DMS 273 (cell line): ENCODE data around the gene RAB43.
A peak's percentile ranks its signal among the peaks of the same experiment; 100 is the strongest.
"Not testable (repeated sequence)": the region's sequence is repeated elsewhere in the genome, so short reads cannot be mapped to it uniquely, and the experiment has no call there.

ENCODE experiments used
- DNase-seq: peaks from one replicate; lab custom pipeline; 2025; ENCODE audit not compliant: unreplicated experiment; lab: John Stamatoyannopoulos, UW

RAB43 gene

GRCh38 chr3:129100274-129100673 lies 21.3 kb downstream of the RAB43 start:
- no peak for DNase-seq

DNA sequence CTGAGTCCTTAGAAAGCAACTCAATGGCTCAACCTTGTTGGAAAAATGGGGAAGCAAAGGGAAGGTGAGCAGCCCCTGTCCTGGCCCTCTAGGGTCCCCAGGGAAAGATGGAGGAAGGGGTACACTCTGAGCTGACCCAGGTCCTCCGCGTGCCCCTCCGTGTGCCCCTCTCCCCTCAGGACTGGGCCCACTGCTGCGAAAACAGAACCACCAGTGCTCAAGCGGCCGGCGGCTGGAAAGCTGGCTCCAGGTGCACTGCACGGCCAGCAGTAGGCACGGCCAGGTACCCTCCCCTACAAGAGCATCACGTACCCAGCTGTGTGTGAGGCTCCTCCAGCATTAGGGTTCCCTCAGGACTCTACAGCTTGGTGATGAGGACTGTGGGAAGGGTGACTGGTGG lies 26.3 kb downstream of the RAB43 start:
- DNase-seq, result no peak

- not testable (repeated sequence) for DNase-seq
Measured at GRCh38 chr3:129088312-129088711, 33.3 kb downstream of the RAB43 start.

GRCh38 chr3:129087904-129088303 lies 33.7 kb downstream of the RAB43 start:
- DNase-seq, result peak; percentile 72

DNA sequence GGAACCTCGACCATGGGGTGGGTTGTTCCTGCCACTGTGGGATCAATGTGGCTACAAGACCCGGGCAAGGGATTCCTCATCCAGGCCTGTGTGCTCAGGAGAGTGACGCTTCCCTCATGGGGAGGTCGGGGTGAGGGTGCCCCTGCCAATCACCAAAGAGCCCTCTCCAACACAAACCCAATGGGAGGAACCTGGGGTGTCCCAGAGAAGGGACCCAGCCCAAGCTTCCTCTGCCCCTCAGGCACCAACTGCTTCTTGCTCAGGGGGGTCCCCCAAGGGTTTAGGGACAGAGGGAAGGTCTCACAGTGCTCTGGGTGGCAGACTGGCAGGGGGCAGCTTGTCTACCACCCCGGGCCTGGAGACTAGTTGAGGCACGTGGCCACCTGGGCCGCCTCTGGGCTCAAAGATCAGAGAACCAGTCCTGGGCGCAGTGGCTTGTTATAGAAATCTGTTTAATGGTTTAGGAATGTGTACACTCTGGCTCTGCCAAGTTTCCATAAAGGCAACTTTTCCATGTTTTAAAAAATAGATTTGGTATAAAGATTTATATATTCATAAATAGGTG lies 34.4 kb downstream of the RAB43 start:
- DNase-seq, result no peak

DNA sequence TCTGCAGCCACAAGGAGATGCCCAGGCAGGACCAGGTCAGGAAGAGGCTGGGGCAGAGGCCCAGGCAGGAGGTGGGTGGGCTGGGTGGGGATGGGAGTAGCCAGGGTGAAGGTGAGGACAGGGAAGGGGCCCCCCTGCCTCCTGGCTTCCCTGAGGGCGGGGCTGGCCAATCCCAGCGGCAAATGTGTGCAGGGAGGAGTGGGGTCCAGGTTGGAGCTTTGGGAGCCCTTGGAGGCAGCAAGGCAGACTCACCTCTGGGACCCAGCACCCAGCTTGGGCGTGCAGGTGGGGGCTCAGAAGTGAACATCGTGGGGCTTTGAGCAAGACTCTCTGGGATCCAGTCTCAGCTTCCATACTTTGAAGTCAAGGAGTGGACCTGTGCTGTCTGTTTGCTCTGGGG lies 35.8 kb downstream of the RAB43 start:
- DNase-seq, result no peak

- DNase-seq, result no peak
Measured at GRCh38 chr3:129085165-129085715, 36.4 kb downstream of the RAB43 start.

GRCh38 chr3:129084501-129084900 lies 37.1 kb downstream of the RAB43 start:
- no peak for DNase-seq

GRCh38 chr3:129082026-129082425 lies 39.6 kb downstream of the RAB43 start:
- no peak for DNase-seq

- no peak for DNase-seq
Measured at GRCh38 chr3:129081503-129081902, 40.1 kb downstream of the RAB43 start.

GRCh38 chr3:129078510-129078909 lies 43.1 kb downstream of the RAB43 start:
- DNase-seq, result no peak

DNA sequence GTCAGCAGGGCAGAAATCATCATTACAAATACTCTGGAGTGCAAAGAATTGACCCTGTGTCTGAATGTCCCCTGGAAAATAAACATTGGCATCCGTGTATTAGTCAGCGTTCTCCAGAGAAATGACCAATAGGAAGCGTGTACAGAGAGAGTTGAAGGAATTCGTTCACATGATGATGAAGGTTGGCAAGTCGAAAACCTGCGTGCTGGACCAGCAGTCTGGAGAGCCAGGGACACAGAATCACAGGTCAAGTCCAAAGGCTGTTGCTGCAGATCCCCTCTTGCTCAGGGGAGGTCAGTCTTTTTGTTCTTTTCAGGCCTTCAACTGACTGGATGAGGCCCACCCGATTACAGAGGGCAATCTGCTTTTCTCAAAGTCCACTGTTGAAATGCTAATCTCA lies 44.4 kb downstream of the RAB43 start:
- no peak for DNase-seq

GRCh38 chr3:129070086-129070885 lies 51.3 kb downstream of the RAB43 start:
- DNase-seq, result no peak

- not testable (repeated sequence) for DNase-seq
Measured at GRCh38 chr3:129069313-129070085, 52.1 kb downstream of the RAB43 start.

DNA sequence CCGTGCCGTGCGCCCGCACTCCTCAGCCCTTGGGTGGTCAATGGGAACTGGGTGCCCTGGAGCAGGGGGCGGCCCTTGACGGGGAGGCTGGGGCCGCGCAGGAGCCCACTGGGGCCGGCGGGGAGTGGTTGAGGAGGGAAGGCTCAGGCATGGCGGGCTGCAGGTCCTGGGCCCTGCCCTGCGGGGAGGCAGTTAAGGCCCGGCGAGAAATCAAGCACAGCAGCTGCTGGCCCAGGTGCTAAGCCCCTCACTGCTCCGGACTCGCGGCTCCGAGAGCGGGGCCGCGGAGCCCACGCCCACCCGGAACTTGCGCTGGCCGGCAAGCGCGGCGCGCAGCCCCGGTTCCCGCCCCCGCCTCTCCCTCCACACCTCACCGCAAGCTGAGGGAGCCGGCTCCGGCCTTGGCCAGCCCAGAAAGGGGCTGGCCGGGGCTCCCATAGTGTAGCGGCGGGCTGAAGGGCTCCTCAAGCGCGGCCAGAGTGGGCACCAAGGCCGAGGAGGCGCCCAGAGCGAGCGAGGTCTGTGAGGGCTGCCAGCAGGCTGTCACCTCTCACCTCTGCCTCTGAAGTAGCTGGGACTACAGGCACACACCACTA lies 53.2 kb downstream of the RAB43 start:
- DNase-seq, result no peak

DNA sequence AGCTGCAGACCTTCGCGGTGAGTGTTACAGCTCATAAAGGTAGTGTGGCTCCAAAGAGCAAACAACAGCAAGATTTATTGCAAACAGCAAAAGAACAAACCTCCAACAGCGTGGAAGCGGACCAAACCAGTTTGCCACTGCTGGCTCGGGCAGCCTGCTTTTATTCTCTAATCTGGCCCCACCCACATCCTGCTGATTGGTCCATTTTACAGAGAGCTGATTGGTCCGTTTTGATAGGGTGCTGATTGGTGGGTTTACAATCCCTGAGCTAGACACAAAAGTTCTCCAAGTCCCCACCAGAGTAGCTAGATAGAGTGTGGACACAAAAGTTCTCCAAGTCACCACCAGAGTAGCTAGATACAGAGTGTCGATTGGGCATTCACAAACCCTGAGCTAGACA lies 53.9 kb downstream of the RAB43 start:
- DNase-seq, result not testable (repeated sequence)

GRCh38 chr3:129065720-129066073 lies 55.9 kb downstream of the RAB43 start:
- DNase-seq, result no peak

DNA sequence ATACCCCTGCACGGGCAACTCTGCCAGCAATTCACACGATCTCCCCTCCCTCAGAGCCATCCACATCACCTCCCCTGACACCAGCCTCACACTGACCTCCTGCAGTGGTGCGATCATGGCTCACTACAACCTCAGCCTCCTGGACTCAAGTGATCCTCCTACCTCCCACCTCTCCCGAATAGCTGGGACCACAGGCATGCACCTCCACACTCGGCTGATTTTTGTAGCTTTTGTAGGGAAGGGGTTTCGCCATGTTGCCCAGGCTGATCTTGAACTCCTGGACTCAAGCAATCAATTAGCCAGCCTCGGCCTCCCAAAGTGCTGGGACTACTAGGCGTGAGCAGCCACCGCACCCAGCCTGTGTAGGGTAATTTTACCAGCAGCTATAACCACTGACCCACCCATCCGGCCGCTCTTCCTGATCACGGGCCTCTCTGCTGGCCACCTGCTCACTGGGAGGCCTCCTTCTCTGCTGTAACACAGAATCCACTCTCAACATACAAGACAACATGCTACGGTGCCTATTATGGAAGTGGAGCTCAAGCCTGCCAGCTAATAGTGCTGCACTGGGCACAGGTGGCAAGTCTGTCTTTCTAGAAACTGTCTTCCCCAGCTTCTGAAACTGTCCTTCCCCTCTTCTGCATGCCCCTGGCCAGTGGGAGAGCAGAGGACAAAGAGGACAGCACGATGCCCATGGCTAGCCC lies 56.4 kb downstream of the RAB43 start:
- no peak for DNase-seq

DNA sequence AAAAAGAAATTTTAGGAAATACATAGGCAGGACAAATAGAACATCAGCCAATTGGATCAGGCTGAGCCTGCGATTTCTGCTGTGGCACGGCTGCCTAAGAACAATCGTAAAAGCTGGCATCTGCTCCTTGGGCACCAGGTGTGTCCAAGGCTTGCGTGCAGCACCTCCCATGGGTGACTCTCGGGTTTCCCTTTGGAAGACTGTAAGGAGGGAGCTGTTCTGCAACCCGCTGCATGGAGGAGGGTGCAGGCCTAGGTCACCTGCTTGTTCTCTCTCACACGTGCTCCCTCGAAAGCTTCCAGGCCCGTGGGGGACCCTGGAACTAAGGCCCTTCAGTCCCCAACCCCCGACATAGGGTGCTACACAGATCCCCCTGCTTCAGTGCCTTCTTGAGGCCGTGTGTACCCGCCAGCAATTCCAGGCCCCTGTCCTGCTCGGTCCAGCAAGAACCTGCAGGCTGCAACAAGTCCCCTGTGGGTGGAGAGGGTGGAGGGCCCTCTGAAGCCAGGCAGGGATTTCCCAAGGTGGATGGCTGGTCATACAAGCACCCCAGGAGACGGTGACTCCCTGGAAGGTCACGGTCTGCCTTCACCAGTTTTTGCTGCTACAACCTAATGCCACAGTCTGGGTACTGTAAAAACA lies 57.6 kb downstream of the RAB43 start:
- peak; percentile 48 for DNase-seq

- DNase-seq, result no peak
Measured at GRCh38 chr3:129063091-129063640, 58.4 kb downstream of the RAB43 start.
